VCaP (cell line): Measurements from ENCODE around the gene DCTN4.

Experiments used
- H3K27ac ChIP-seq: fragments of 450-650 bp; 2 replicates; pipeline ENCODE4 v1.5.1; 2017
- TF ChIP-seq, protein P1 (sequence below): fragments of 450-650 bp; conservative IDR thresholded peaks from 2 replicates; pipeline ENCODE4 v1.5.1; 2017; ENCODE audit warnings: mild to moderate bottlenecking, moderate library complexity

Gene DCTN4

DNA sequence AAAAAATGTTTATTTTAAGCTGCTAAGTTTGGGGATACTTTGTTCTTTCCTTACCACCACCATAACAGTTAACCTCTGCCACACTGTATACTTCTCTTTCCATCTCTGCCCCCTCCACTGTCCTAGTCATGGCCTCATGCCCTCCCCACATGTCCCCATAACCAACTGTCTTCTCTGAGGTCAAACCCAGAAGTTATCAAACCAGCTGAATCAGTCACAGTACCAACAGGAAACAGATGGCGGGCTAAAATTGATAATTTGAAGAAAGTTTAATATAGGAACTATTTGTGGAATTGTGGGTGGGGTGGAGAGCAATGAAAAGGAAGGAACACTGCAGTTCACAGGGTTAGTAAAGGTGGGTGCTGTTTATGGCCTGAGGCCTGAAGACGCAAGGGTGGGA, 5.7 kb upstream of the DCTN4 start:
- TF ChIP-seq, protein P1, sequence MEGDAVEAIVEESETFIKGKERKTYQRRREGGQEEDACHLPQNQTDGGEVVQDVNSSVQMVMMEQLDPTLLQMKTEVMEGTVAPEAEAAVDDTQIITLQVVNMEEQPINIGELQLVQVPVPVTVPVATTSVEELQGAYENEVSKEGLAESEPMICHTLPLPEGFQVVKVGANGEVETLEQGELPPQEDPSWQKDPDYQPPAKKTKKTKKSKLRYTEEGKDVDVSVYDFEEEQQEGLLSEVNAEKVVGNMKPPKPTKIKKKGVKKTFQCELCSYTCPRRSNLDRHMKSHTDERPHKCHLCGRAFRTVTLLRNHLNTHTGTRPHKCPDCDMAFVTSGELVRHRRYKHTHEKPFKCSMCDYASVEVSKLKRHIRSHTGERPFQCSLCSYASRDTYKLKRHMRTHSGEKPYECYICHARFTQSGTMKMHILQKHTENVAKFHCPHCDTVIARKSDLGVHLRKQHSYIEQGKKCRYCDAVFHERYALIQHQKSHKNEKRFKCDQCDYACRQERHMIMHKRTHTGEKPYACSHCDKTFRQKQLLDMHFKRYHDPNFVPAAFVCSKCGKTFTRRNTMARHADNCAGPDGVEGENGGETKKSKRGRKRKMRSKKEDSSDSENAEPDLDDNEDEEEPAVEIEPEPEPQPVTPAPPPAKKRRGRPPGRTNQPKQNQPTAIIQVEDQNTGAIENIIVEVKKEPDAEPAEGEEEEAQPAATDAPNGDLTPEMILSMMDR = no peak
- H3K27ac ChIP-seq = no peak overlapping the region

DNA sequence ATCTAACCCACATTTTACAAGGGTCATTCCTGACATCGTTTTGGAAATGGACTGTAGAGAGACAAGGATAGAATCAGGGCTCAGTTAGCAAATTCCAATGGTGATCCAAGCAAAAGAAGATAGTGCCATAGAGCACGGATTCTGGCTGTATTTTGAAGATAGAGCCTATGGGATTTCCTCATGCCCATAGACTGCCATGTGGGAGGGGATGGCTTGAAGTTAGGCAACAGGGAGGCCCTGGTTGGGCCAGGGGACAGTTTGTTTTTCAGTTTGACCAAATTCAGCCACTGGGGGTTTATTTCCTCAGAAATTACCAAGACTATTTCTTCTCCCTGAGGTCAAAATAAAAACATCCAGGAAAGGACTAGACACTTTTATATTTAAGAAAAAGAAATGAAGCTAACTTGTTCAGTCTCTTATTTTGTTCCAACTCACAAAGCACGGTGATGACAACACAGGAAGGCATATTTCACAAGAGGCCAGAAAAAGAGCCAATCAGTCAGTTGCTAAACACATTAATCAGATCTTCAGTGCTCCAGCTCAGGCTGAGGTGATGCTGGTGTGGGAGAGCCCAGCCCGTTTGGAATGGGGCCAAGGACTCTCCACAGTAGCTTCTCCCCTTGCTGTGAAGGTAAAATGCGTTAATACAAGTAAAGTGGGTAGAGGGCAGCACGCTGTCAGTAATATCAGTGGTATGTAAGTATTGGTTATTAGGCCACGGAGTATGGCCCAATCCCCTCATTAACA, 4.4 kb upstream of the DCTN4 start:
- H3K27ac ChIP-seq = peak overlapping the region; percentile 47
- TF ChIP-seq, protein P1 = peak; percentile 29; the same call in 1 of the 2 replicates

DNA sequence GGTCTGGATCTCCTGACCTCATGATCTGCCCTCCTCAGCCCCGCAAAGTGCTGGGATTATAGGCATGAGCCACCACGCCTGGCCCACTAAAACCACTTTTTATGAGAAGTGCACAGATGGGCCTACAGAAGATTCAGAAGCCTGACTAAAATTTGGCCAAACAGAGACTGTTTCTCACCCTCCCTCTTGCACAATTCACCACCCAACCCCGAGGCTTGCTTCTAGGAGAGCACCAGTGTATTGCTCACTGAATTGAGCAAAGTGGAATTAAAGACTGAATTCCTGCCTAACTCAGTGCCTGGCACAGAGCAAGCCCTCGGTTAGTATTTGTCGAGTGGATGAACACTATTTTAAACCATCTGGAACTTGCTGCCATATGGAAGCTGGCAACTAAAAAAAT, 3.4 kb upstream of the DCTN4 start:
- H3K27ac ChIP-seq = no peak overlapping the region
- TF ChIP-seq, protein P1 = no peak

DNA sequence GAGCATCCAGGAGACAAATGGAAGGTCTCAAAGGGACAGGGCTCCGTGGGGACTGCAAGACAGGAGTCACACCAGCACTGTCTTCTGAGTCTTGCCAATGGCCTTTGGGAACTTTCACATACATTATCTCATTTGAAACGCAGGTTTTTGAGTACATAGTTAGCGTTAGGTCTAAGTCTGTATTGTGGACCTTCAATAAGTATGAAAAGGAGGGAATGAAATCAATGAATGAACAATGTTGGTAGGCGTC, 442 bp upstream of the DCTN4 start:
- H3K27ac ChIP-seq = peak overlapping the region; percentile 94
- TF ChIP-seq, protein P1 = no peak

DNA sequence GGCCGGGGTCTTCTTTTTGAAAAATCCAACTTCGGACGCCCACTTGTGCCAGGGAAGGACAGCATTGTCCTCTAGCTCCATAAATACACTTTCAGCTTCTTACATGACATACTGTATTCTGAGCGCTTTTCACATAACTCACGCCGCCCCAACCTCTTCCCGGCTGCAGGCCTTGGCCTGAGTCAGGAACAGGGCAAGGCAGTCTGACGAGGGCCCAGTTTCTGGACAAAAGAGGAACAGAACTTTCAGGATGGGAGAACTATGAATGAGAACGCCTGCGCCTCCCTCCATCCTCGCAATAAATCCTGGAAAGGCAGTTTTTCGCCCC, 650 bp downstream of the DCTN4 start:
- TF ChIP-seq, protein P1 = no peak
- peak overlapping the region; percentile 94 for H3K27ac ChIP-seq

DNA sequence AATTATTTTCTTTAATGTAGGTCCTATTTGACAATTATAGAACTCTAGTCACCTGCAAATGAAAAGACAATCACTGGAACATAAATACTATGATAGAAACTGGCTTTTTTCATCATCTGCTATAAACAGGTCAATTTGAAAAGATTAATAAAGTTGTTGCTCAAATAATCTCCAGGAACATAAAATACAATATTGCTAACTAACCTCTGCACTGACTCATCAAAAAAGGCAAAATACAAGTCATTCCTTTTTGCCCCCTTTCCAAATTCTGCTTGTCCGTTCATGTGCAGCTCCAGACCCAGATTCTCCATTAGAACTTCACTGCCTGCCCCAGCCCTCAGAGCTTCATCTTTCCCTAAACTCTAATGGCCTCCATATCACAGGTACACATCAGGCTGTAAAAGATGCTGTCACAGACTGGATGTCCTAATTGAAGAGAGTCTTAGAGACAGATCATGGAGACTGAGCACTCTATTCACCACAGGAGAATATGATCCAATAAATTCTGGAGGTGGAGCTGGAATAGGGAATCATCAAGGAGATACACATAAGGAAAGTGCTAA, 1.6 kb downstream of the DCTN4 start:
- H3K27ac ChIP-seq = peak overlapping the region; percentile 94
- TF ChIP-seq, protein P1 = no peak

DNA sequence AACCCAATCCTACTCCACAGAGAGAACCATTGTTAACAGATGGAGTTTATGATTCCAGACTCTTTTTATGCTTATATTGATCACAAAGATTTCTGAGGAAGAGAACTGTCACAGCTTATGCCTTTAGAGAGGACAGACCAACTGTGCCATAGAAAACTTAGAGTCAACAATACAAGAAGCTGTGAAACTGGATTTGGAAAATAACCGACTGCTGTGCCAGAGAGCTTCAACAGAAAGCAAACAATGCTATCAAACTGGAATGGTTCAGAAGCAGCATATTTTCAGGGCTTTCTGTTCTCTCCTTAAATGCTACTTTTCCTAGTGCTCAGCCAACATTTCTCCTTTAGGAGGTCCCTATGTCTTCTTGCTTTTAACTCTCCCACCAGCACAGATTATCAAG, 5.0 kb downstream of the DCTN4 start:
- H3K27ac ChIP-seq = peak overlapping the region; percentile 94
- TF ChIP-seq, protein P1 = no peak
